DOHH2 (cell line): Measurements from ENCODE around the gene MYO1H.
A peak's percentile ranks its signal among the peaks of the same experiment; 100 is the strongest.

Experiments
- H3F3A ChIP-seq: fragments of 200-600 bp; sonication (generic), shearing (Covaris generic); 2 replicates; pipeline ENCODE4 v1.6.0; 2016; ENCODE audit warnings: antibody characterized with exemption, mild to moderate bottlenecking; ENCODE audit not compliant: control insufficient read depth, insufficient read depth
- H3K27ac ChIP-seq: fragments of 200-600 bp; sonication (generic); 2 replicates; pipeline ENCODE4 v1.5.1; 2014; ENCODE audit warnings: low read depth, mild to moderate bottlenecking, low read length, moderate library complexity
- H3K27me3 ChIP-seq: fragments of 200-600 bp; sonication (generic); 2 replicates; pipeline ENCODE4 v1.6.1; 2014; ENCODE audit warnings: mild to moderate bottlenecking, low read length, mixed read lengths; ENCODE audit not compliant: control insufficient read depth
- H3K36me3 ChIP-seq: fragments of 200-600 bp; sonication (generic); 2 replicates; pipeline ENCODE4 v1.6.1; 2014; ENCODE audit warnings: mild to moderate bottlenecking, low read length, moderate library complexity, mixed read lengths; ENCODE audit not compliant: control insufficient read depth
- H3K4me1 ChIP-seq: fragments of 200-600 bp; sonication (generic); 2 replicates; pipeline ENCODE4 v1.6.1; 2014; ENCODE audit warnings: mild to moderate bottlenecking, low read length, mixed read lengths; ENCODE audit not compliant: control insufficient read depth
- H3K4me2 ChIP-seq: fragments of 200-600 bp; sonication (generic); 2 replicates; pipeline ENCODE4 v1.6.0; 2014; ENCODE audit warnings: mild to moderate bottlenecking, low read length, moderate library complexity
- H3K4me3 ChIP-seq: fragments of 200-600 bp; sonication (generic); 2 replicates; pipeline ENCODE4 v1.5.1; 2014; ENCODE audit warnings: mild to moderate bottlenecking, low read length, mixed read lengths
- H3K79me2 ChIP-seq: fragments of 200-600 bp; sonication (generic); 2 replicates; pipeline ENCODE4 v1.6.1; 2014; ENCODE audit warnings: mild to moderate bottlenecking, low read length, mixed read lengths; ENCODE audit not compliant: control insufficient read depth
- H3K9me2 ChIP-seq: fragments of 200-600 bp; sonication (generic); replicated peaks from 2 replicates; pipeline ENCODE4 v1.6.1; 2014; ENCODE audit warnings: mild to moderate bottlenecking, low read length, mixed read lengths; ENCODE audit not compliant: control insufficient read depth
- H3K9me3 ChIP-seq: fragments of 200-600 bp; sonication (generic); 2 replicates; pipeline ENCODE4 v1.6.1; 2014; ENCODE audit warnings: antibody characterized with exemption, low read length, mixed read lengths; ENCODE audit not compliant: control insufficient read depth, insufficient read depth
- H4K20me1 ChIP-seq: fragments of 200-600 bp; sonication (generic); 2 replicates; pipeline ENCODE4 v1.6.0; 2014; ENCODE audit warnings: low read depth, mild to moderate bottlenecking, antibody characterized with exemption, low read length, moderate library complexity; ENCODE audit not compliant: control insufficient read depth, insufficient read depth
- EZH2phosphoT487 ChIP-seq: fragments of 200-600 bp; sonication (generic); IDR thresholded peaks from 2 replicates; pipeline ENCODE4 v1.6.1; 2017; ENCODE audit warnings: borderline replicate concordance, mild to moderate bottlenecking, antibody characterized with exemption, low read length, moderate library complexity, mixed read lengths
- TF ChIP-seq, protein P1 (sequence below): fragments of 200-600 bp; sonication (generic); IDR thresholded peaks from one replicate; pipeline ENCODE4 v1.5.1; 2014; ENCODE audit warnings: antibody characterized with exemption, mild to moderate bottlenecking, low read depth, low read length; ENCODE audit not compliant: poor library complexity, severe bottlenecking

MYO1H gene

DNA sequence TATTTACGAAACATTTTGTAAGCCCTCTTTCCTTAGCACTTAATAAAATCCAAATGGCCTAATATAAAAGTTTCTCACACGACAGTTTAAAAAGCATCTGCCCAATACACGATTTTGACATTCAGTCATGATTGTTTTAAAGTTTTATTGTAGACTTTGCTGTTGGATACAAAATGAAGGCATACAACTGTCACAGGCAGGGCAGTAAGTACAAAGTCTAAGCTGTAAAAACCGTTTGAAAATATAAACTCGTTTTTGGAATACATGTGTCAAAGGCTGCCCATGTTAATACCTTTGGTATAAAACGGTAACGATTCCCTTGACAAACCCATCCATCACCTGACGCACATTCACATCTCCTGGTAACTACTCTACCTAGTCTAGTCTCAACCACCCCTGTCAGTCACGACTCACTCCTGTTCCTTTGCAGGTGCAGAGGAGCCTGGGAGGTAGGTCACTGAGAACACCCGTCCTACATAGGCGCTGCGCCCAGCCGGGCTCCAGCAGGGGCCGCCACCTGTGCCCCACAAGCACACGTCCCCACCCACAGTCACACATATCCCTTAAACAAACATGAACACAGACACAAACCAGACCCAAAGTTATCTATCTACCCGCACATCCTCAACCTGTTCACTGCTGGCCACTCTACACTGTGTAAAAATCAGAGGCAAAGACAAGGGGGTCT is 102.3 kb downstream of the MYO1H start:
- H3K9me2 ChIP-seq: no peaks in the 10 kb centered on the region
- no peaks in the 10 kb centered on the region for H3K9me3 ChIP-seq
- H4K20me1 ChIP-seq: 0 out of 2 replicates have a peak, but pooled peaks cover 3% of the 10 kb centered on the region
- no peak overlapping the region for H3K27ac ChIP-seq
- H3K4me2 ChIP-seq: no peak overlapping the region
- H3F3A ChIP-seq: no peaks in the 10 kb centered on the region
- peaks cover 32% of the 10 kb centered on the region; the same call in 1 of the 2 replicates for H3K36me3 ChIP-seq
- TF ChIP-seq, protein P1, sequence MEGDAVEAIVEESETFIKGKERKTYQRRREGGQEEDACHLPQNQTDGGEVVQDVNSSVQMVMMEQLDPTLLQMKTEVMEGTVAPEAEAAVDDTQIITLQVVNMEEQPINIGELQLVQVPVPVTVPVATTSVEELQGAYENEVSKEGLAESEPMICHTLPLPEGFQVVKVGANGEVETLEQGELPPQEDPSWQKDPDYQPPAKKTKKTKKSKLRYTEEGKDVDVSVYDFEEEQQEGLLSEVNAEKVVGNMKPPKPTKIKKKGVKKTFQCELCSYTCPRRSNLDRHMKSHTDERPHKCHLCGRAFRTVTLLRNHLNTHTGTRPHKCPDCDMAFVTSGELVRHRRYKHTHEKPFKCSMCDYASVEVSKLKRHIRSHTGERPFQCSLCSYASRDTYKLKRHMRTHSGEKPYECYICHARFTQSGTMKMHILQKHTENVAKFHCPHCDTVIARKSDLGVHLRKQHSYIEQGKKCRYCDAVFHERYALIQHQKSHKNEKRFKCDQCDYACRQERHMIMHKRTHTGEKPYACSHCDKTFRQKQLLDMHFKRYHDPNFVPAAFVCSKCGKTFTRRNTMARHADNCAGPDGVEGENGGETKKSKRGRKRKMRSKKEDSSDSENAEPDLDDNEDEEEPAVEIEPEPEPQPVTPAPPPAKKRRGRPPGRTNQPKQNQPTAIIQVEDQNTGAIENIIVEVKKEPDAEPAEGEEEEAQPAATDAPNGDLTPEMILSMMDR: peak; percentile 46
- no peak for TF ChIP-seq EZH2phosphoT487
- H3K4me3 ChIP-seq: no peak overlapping the region
- no peaks in the 10 kb centered on the region for H3K27me3 ChIP-seq
- no peaks in the 10 kb centered on the region for H3K79me2 ChIP-seq
- no peaks in the 10 kb centered on the region for H3K4me1 ChIP-seq

DNA sequence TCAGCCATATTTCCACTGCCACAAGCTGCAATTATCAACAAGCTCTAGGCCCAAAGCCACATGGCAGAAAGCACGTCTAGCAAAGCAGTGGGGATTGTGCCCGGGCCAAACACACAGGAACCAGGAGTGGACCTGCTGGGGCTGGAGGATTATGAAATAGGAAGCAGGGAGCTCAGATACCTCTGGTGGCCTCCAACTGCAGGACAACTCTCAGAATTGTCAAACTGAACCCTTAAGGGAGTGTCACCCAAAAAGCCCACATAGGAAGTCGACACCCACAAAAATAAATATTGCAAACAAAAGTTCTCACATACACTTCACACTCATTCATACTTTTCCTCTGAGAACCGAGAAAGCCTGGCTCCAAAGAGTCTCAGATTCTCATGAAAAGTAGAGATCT is 103.3 kb downstream of the MYO1H start:
- Histone ChIP-seq H3K4me1 (no peaks in the 10 kb centered on the region), H3K4me3 (no peak overlapping the region), H3K27me3 (no peaks in the 10 kb centered on the region), H3K4me2 (no peak overlapping the region), H3K79me2 (no peaks in the 10 kb centered on the region), H3K27ac (no peak overlapping the region), H3K9me2 (no peaks in the 10 kb centered on the region), H3K9me3 (no peaks in the 10 kb centered on the region), H4K20me1 (0 out of 2 replicates have a peak, but pooled peaks cover 3% of the 10 kb centered on the region), H3K36me3 (peaks cover 41% of the 10 kb centered on the region), H3F3A (no peaks in the 10 kb centered on the region)
- no peak for TF ChIP-seq EZH2phosphoT487
- TF ChIP-seq, protein P1: no peak

DNA sequence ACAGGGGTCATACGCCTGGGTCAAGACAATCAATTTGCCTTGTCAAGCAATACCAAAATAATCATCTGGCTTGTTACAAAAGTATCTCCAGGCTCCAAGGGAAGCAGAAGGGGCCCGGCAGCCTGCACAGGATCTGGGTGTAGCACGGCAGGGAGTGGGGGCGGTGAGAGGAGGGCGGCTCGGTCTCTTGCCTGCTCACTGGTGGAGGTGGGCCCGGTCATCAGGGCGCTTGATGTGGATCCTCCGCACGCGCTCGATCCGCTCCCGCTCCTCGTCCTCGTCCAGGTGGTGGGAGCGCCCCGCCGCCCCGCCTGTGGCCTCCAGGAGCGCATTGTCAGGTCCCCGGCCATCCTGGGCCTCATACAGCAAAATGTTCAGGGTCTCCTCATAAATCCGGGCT is 103.7 kb downstream of the MYO1H start:
- Histone ChIP-seq H3K4me3 (no peak overlapping the region), H3F3A (no peaks in the 10 kb centered on the region), H3K9me3 (no peaks in the 10 kb centered on the region), H3K79me2 (no peaks in the 10 kb centered on the region), H3K9me2 (no peaks in the 10 kb centered on the region), H3K27me3 (no peaks in the 10 kb centered on the region), H3K4me2 (no peak overlapping the region), H4K20me1 (0 out of 2 replicates have a peak, but pooled peaks cover 3% of the 10 kb centered on the region), H3K27ac (no peak overlapping the region), H3K4me1 (no peaks in the 10 kb centered on the region), H3K36me3 (peaks cover 45% of the 10 kb centered on the region)
- TF ChIP-seq EZH2phosphoT487: no peak
- TF ChIP-seq, protein P1: no peak
